Measurements from ENCODE around the gene DNASE1L3.
A peak's percentile ranks its signal among the peaks of the same experiment; 100 is the strongest.

The DNASE1L3 gene

DNA sequence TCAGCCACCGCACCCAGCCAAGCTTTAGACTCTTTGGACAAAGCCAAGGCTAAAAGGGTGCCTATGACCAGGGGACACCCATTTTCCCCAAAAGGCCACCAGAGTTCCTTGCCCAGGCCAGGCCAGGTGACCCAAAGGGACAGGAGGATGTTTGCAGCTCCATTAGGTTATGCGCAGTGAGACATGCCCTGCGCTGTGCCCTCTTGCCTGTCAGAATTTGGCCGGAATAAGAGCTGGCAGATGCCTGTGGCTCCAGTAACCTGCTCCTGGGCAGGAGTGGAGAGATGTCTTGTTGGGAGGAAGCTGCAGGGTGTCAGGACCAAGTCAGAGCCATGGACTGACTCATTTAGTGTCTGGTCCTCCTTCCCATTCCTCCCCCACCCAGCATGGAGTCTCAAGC is 20.5 kb downstream of the DNASE1L3 start:
- H3K36me3 ChIP-seq (ENCODE audit: insufficient read depth, low read length) = no peaks in the 10 kb centered on the region
- DNase-seq (ENCODE audit: low read depth, low spot score) = no peak
- no peak overlapping the region for H3K9ac ChIP-seq (ENCODE audit: insufficient read length)
- TF ChIP-seq EZH2 (IDR thresholded peaks at IDR 0.05) = no peak
- TF ChIP-seq FOXP2 (optimal IDR thresholded peaks at IDR 0.05; ENCODE audit: control extremely low read depth, extremely low read length, insufficient read depth) = no peak
- no peak for TF ChIP-seq POLR2AphosphoS5 (IDR thresholded peaks at IDR 0.05; ENCODE audit: borderline replicate concordance, low read depth, low read length)
- no peak overlapping the region for H3K4me3 ChIP-seq
- no peaks in the 10 kb centered on the region for H3K9me3 ChIP-seq (ENCODE audit: low read depth, low read length)
- H3K27ac ChIP-seq = no peak overlapping the region

DNA sequence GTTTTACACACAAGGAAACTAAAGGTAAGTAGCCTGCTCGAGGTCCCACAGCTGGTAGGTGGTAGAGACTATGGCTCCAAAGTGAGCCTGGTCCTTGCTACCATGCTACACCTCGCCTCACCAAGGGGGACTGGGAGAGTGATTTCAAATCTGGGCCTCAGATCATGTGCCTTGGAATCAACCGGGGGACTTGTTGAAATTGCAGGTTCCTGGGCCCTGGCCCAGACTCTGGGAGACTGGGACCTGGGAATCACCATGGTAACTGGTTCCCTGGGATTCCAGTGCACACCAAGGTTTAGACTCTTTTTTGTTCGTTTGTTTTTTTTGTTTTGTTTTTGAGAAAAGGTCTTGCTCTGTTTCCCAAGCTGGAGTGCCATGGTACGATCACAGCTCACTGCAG is 21.1 kb downstream of the DNASE1L3 start:
- no peak overlapping the region for H3K4me3 ChIP-seq
- no peaks in the 10 kb centered on the region for H3K9me3 ChIP-seq (ENCODE audit: low read depth, low read length)
- no peak for DNase-seq (ENCODE audit: low read depth, low spot score)
- no peaks in the 10 kb centered on the region for H3K36me3 ChIP-seq (ENCODE audit: insufficient read depth, low read length)
- H3K27ac ChIP-seq = no peak overlapping the region
- TF ChIP-seq EZH2 (IDR thresholded peaks at IDR 0.05) (no peak), POLR2AphosphoS5 (IDR thresholded peaks at IDR 0.05; ENCODE audit: borderline replicate concordance, low read depth, low read length) (no peak), FOXP2 (optimal IDR thresholded peaks at IDR 0.05; ENCODE audit: control extremely low read depth, extremely low read length, insufficient read depth) (no peak)
- no peak overlapping the region for H3K9ac ChIP-seq (ENCODE audit: insufficient read length)

DNA sequence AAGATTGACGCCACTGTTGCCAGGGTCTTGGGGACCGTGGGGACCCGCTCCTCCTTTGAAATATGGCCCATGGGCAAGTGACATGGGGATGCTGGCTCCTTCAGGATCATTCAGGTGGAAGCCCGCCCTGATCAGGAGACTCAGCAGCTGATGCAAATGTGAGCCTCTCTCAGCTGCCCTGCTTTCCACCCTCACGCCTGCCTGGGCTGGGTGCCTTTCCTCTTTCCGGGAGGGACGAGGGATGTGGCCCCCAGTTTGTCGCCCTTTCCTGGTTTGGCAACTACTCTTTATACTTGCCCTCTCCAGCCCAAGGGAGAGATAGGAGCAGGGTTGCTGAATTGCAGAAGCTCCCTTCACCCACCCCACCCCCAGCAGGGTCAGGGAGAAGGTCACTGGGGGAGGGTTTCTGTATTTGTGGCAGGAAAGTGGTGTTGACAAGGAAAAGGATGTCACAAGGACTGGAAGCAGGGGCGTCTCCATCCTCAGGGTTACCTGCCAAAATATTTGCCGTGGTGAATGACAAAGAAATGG is 21.8 kb downstream of the DNASE1L3 start:
- no peaks in the 10 kb centered on the region for H3K9me3 ChIP-seq (ENCODE audit: low read depth, low read length)
- H3K4me3 ChIP-seq = no peak overlapping the region

DNA sequence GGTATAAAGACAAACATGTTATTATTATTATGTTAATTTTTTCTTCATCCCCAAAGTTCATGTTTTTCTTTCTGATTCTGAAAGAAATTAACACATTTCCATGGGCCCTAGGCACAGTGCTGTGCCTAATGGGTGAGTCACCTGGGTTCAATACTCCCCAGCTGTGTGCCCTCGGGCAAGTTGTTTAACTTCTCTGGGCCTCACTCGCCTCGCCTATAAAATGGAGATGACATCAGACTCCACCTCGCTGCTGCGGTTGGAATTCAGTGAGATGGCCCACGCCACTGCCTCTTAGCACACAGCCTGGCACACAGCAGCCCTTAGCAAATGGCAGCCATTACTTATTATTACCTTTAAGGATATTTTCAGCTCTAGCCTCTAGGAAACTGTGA is 22.6 kb downstream of the DNASE1L3 start:
- no peaks in the 10 kb centered on the region for H3K36me3 ChIP-seq (ENCODE audit: insufficient read depth, low read length)
- DNase-seq (ENCODE audit: low read depth, low spot score) = no peak
- TF ChIP-seq POLR2AphosphoS5 (IDR thresholded peaks at IDR 0.05; ENCODE audit: borderline replicate concordance, low read depth, low read length) (no peak), FOXP2 (optimal IDR thresholded peaks at IDR 0.05; ENCODE audit: control extremely low read depth, extremely low read length, insufficient read depth) (no peak)
- peak overlapping the region; percentile 50 for H3K27ac ChIP-seq
- H3K9me3 ChIP-seq (ENCODE audit: low read depth, low read length) = no peaks in the 10 kb centered on the region
- H3K9ac ChIP-seq (ENCODE audit: insufficient read length) = no peak overlapping the region
- H3K4me3 ChIP-seq = no peak overlapping the region

More for the DNA sequence above, 21.8 kb downstream of the DNASE1L3 start:
- Histone ChIP-seq H3K27ac (0 out of 2 replicates have a peak overlapping the region, but pooled peaks have one; percentile 11), H3K36me3 (ENCODE audit: insufficient read depth, low read length) (no peaks in the 10 kb centered on the region), H3K9ac (ENCODE audit: insufficient read length) (no peak overlapping the region)
- TF ChIP-seq FOXP2 (optimal IDR thresholded peaks at IDR 0.05; ENCODE audit: control extremely low read depth, extremely low read length, insufficient read depth) (no peak), POLR2AphosphoS5 (IDR thresholded peaks at IDR 0.05; ENCODE audit: borderline replicate concordance, low read depth, low read length) (no peak), EZH2 (IDR thresholded peaks at IDR 0.05) (no peak)
- no peak for DNase-seq (ENCODE audit: low read depth, low spot score)

DNA sequence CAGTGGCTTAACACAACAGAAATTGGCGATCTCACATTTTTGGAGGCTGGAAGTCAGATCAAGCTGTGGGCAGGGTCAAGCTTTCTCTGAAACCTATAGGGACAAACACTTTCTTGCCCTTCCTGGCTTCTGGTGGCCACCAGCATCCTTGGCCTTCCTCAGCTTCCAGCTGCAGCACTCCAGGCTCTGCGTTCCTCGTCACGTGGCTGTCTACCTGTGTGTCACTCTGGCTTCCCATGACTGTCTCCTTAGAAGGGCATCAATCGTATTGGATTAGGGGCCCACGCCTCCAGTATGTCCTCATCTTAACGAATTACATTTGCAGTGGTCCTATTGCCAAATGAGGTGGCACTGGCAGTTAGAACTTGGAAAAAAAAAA is 25.8 kb downstream of the DNASE1L3 start:
- DNase-seq (ENCODE audit: low read depth, low spot score) = no peak
- Histone ChIP-seq H3K36me3 (ENCODE audit: insufficient read depth, low read length) (no peaks in the 10 kb centered on the region), H3K9ac (ENCODE audit: insufficient read length) (no peak overlapping the region), H3K4me3 (no peak overlapping the region), H3K27ac (no peak overlapping the region), H3K9me3 (ENCODE audit: low read depth, low read length) (no peaks in the 10 kb centered on the region)
- TF ChIP-seq FOXP2 (optimal IDR thresholded peaks at IDR 0.05; ENCODE audit: control extremely low read depth, extremely low read length, insufficient read depth) (no peak), POLR2AphosphoS5 (IDR thresholded peaks at IDR 0.05; ENCODE audit: borderline replicate concordance, low read depth, low read length) (no peak), EZH2 (IDR thresholded peaks at IDR 0.05) (no peak)

DNA sequence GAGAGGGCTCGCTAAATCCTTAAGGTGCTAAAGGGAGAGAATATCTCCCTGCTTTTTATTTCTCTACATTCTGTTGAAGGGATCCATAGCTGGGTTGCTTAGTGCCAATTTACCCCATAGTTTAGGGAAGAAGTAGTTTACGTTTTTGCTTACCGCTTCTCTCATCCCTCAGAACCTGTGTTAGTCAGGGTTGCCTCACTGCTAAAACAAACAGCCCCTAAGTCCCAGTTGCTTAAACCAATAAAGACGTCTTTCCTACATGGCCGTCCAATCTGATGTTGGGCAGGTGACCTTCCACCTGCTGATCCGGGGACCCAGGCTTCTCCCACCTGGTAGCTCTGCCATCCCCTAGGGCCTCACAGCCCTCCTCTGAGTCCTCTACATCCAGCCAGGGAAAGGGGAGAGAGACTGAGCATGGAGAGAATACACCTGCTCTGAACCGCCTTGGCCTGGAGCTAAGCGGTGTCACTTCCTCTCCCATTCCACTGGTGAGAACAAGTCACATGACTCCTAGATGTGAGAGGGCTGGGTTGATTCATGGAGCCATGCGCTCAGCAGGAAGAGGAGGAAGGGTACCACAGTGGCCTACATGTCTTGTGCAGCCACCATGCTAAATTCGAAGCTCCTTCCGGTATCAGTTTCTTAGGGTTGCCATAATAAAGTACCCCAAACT is 26.3 kb downstream of the DNASE1L3 start:
- Histone ChIP-seq H3K36me3 (ENCODE audit: insufficient read depth, low read length) (no peaks in the 10 kb centered on the region), H3K27ac (no peak overlapping the region), H3K4me3 (no peak overlapping the region), H3K9me3 (ENCODE audit: low read depth, low read length) (no peaks in the 10 kb centered on the region), H3K9ac (ENCODE audit: insufficient read length) (no peak overlapping the region)
- DNase-seq (ENCODE audit: low read depth, low spot score) = no peak
- no peak for TF ChIP-seq FOXP2 (optimal IDR thresholded peaks at IDR 0.05; ENCODE audit: control extremely low read depth, extremely low read length, insufficient read depth)
- no peak for TF ChIP-seq POLR2AphosphoS5 (IDR thresholded peaks at IDR 0.05; ENCODE audit: borderline replicate concordance, low read depth, low read length)
- no peak for TF ChIP-seq EZH2 (IDR thresholded peaks at IDR 0.05)

DNA sequence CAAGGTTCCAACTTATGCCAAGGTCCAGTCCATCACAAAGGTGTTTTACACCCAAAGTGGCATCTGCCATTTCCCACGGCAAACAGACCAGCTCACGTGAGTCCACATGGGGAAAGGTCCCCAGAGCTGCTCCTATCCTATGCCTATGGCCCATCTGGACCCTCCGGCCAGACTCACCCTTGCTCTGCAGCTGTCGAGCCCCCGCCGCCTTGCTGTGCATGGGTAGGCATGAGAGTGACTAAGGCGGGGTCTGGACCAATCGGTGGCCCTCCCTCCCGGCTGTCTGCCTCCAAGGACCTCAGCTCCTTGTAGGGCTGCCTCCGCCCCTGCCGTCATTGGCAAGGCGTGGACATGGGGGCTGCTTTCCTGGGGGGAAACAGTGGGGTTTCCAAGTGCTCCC is 26.9 kb downstream of the DNASE1L3 start:
- no peaks in the 10 kb centered on the region for H3K36me3 ChIP-seq (ENCODE audit: insufficient read depth, low read length)
- no peak for DNase-seq (ENCODE audit: low read depth, low spot score)
- no peak overlapping the region for H3K4me3 ChIP-seq
- H3K9ac ChIP-seq (ENCODE audit: insufficient read length) = no peak overlapping the region
- TF ChIP-seq POLR2AphosphoS5 (IDR thresholded peaks at IDR 0.05; ENCODE audit: borderline replicate concordance, low read depth, low read length) (no peak), EZH2 (IDR thresholded peaks at IDR 0.05) (no peak), FOXP2 (optimal IDR thresholded peaks at IDR 0.05; ENCODE audit: control extremely low read depth, extremely low read length, insufficient read depth) (no peak)
- H3K9me3 ChIP-seq (ENCODE audit: low read depth, low read length) = no peaks in the 10 kb centered on the region
- no peak overlapping the region for H3K27ac ChIP-seq

DNA sequence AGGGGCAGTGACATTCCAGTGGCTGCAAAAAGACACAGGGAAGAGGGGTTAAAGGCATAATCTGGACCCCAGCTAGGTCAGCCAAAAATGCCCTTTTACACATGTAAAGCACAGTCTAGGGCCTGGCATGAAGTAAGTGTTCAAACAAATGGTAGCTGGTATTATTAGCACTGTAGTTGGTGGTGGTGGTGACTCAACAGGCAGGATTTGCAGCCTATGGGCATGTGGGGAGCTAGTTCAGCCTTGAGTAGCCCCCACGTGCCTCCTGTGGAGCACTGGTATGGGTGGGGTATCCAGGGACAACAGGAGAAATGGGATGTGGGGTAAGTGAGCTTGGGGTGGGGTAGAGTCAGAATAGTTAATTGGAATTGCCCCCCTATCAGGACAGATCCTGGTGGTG is 27.6 kb downstream of the DNASE1L3 start:
- no peaks in the 10 kb centered on the region for H3K9me3 ChIP-seq (ENCODE audit: low read depth, low read length)
- DNase-seq (ENCODE audit: low read depth, low spot score) = no peak
- no peak overlapping the region for H3K4me3 ChIP-seq
- H3K27ac ChIP-seq = no peak overlapping the region
- no peak overlapping the region for H3K9ac ChIP-seq (ENCODE audit: insufficient read length)
- no peaks in the 10 kb centered on the region for H3K36me3 ChIP-seq (ENCODE audit: insufficient read depth, low read length)
- TF ChIP-seq POLR2AphosphoS5 (IDR thresholded peaks at IDR 0.05; ENCODE audit: borderline replicate concordance, low read depth, low read length) = no peak
- no peak for TF ChIP-seq EZH2 (IDR thresholded peaks at IDR 0.05)
- TF ChIP-seq FOXP2 (optimal IDR thresholded peaks at IDR 0.05; ENCODE audit: control extremely low read depth, extremely low read length, insufficient read depth) = no peak
